ENCODE measurements around the gene TRPM8.

Gene TRPM8

GRCh38 chr2:234048049-234048448 is 130.9 kb downstream of the TRPM8 start:
- DNase-seq (ENCODE audit: low read depth), result no peak

DNA sequence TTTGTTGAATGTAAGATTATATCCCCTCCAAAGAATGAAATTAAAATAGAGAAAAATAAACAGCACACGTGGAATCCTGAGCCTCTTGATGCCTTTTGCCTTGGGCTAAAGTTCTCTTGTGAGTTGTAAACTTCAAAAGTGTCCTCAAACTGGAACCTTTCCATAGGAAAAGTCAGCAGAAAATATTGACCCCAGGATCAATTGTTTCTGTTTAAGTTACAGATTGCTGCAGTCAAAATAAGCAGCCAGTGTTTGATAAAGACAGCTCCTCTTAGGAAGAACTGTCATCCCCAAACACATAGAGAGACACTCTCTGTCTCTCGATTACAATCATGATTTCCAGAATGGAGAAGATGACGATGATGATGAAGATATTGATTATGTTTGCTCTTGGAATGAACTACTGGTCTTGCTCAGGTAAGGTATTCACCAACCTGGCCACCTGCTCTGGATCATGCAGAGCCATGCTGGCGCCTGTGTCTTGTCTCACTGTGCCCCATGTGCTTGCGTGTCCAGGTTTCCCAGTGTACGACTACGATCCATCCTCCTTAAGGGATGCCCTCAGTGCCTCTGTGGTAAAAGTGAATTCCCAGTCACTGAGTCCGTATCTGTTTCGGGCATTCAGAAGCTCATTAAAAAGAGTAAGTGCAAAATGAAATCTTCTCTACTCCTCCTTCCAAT is 133.4 kb downstream of the TRPM8 start, which contains the start of gene SPP2:
SPP2 (plus strand) TSS at position 248 of the 681 bp plus-strand sequence; CDS start at position 333, 85 bp downstream.
- no peak for DNase-seq (ENCODE audit: low read depth)

GRCh38 chr2:234051374-234052070 is 134.3 kb downstream of the TRPM8 start:
- DNase-seq (ENCODE audit: low read depth), result no peak

DNA sequence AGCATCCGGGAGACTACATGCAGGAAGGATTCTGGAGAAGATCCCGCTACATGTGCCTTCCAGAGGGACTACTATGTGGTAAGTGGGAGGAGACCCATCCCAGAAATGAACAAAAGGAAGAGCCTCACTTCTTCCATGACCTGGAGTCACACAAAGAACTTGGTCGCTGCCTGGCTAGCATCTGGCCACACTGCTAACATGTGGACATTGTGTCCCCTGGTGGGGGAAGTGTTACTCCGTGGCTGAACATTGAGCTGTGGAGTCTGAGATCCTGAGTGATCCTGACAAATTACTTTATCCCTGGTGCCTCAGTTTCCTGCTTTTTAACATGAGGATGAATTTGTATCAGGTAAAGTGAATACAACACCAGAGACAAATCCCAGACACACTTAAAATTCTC is 141.7 kb downstream of the TRPM8 start:
- DNase-seq (ENCODE audit: low read depth), result no peak

DNA sequence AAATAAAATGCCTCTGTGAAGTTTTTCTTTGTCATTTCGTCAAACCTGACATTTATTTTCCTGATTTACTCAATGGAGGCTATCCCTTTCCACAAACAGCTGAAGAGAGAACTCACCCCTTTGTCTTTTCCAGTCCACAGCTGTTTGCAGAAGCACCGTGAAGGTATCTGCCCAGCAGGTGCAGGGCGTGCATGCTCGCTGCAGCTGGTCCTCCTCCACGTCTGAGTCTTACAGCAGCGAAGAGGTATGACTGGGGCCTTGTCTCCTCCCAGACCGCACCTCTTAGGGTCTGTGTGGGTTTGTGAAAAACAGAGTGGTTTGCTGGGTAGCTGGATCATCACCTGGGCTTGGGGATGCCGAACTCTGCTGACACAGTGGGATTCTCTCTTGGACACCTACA is 143.1 kb downstream of the TRPM8 start:
- DNase-seq (ENCODE audit: low read depth), result no peak

- DNase-seq (ENCODE audit: low read depth), result no peak
Observed at GRCh38 chr2:234061624-234062257, 144.6 kb downstream of the TRPM8 start.

GRCh38 chr2:234066587-234066986 is 149.4 kb downstream of the TRPM8 start:
- no peak for DNase-seq (ENCODE audit: low read depth)

All from fibroblast of gingiva (primary cell).